Thoracic aorta (tissue), 2 donors: Measurements from ENCODE around the gene EHF. TPM values are rescaled to one million over a fixed set of nuclear protein-coding genes. Genes with fewer than 3 reads are reported as not detected.
"Not testable (repeated sequence)": the region's sequence is repeated elsewhere in the genome, so short reads cannot be mapped to it uniquely, and the experiment has no call there.

Source experiments
- ATAC-seq: fragments of 150-250 bp; one replicate; pipeline ENCODE4 v1.8.0; 2017; ENCODE audit warnings: low read depth; ENCODE audit not compliant: insufficient number of reproducible peaks, low FRiP score
- DNase-seq: peaks from one replicate; pipeline ENCODE4 v3.0.0-alpha.2; 2020; ENCODE audit warnings: low spot score
- H3K27ac ChIP-seq, 2 donors: fragments of 200-600 bp; sonication (generic); 1 replicate in 1 of 2; 2 replicates in 1 of 2; pipeline ENCODE4 v1.5.1; 2016; ENCODE audit warnings: mild to moderate bottlenecking in 2 of 2, moderate library complexity in 2 of 2
- H3K27me3 ChIP-seq: fragments of 200-600 bp; sonication (generic); replicated peaks from 2 replicates; pipeline ENCODE4 v1.6.0; 2016; ENCODE audit warnings: mild to moderate bottlenecking; ENCODE audit not compliant: insufficient read depth
- H3K36me3 ChIP-seq: fragments of 200-600 bp; sonication (generic); one replicate; pipeline ENCODE4 v1.5.1; 2016
- H3K4me1 ChIP-seq, 2 donors: fragments of 200-600 bp; sonication (generic); 1 replicate in 1 of 2; 2 replicates in 1 of 2; pipeline versions ENCODE4 v1.5.1 to v1.6.0; 2016; ENCODE audit warnings: low read depth in 2 of 2, mild to moderate bottlenecking in 1 of 2; ENCODE audit not compliant: control insufficient read depth in 1 of 2
- H3K4me3 ChIP-seq: fragments of 200-600 bp; sonication (generic); 2 replicates; pipeline ENCODE4 v1.5.1; 2016; ENCODE audit warnings: mild to moderate bottlenecking
- H3K9me3 ChIP-seq: fragments of 200-600 bp; sonication (generic); 2 replicates; pipeline ENCODE4 v1.5.1; 2016
- total RNA-seq, 2 donors: library from RNA; depleted of rRNA; stranded (reverse); fragments of >200 nt; gene quantifications; one replicate each; pipeline versions ENCODE4 v1.1.0 to v1.2.3, GENCODE V29; 2016
- TF ChIP-seq, protein P1 (sequence below): fragments of 200-600 bp; sonication (generic); IDR thresholded peaks from one replicate; pipeline ENCODE4 v1.5.1; 2019; ENCODE audit warnings: antibody characterized with exemption

Gene EHF
- total RNA-seq, 2 donors from 2014 or later, result 0.14 TPM

DNA sequence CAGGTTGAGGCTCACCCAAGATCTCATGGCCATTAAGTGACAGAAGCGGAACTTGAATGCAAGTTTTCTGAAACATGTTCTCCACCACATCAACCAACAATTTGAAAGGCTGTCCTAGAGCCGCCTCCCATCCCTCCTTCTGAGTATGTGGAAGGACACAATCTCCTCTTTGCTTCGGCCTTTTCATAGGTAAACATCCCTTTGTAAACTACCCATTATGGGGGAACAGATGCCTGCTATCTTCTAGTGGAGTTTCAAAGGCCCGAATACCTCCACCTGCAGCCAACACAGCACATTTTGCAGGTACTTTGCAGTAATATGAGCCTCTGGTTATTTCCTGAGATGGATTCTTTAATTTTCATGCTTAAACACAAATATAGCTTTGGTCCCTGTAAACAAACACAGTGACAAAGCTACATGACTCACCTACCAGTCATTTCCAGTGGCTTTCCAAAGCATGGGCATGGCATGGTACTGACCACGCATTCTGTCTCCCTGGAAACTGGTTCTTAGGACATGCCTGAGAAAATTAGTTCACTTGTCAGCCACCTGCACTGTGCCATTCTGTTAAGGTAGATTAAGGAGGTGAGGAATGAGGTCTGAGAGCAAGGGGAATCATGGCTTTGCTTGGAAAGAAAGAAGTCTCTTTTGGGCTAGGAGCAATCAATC lies 60.2 kb downstream of the EHF start:
- Histone ChIP-seq H3K27ac (no peak overlapping the region), H3K4me3 (no peak overlapping the region), H3K4me1 (no peaks in the 10 kb centered on the region), H3K36me3 (no peaks in the 10 kb centered on the region), H3K9me3 (no peaks in the 10 kb centered on the region), H3K27me3 (no peaks in the 10 kb centered on the region)
- DNase-seq (no peak), ATAC-seq (no peak)
- TF ChIP-seq, protein P1, sequence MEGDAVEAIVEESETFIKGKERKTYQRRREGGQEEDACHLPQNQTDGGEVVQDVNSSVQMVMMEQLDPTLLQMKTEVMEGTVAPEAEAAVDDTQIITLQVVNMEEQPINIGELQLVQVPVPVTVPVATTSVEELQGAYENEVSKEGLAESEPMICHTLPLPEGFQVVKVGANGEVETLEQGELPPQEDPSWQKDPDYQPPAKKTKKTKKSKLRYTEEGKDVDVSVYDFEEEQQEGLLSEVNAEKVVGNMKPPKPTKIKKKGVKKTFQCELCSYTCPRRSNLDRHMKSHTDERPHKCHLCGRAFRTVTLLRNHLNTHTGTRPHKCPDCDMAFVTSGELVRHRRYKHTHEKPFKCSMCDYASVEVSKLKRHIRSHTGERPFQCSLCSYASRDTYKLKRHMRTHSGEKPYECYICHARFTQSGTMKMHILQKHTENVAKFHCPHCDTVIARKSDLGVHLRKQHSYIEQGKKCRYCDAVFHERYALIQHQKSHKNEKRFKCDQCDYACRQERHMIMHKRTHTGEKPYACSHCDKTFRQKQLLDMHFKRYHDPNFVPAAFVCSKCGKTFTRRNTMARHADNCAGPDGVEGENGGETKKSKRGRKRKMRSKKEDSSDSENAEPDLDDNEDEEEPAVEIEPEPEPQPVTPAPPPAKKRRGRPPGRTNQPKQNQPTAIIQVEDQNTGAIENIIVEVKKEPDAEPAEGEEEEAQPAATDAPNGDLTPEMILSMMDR, result no peak

DNA sequence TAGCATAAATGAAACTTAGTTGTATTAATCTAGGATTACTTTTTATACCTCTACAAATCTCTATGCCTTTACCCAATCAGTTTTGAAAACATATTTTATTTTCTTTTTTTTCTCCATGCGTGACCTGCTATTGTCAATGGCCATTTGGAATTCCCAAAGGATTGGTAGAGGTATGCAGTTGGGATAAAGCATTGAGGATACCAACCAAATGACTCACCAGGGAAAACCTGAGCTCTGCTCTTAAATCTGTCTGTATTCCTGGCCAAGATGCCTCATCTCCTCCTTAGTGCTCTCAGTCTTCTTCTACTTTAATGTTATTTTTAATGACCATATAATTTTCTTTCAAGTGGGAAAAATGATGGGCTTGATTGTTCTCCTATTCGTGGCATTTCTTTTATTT lies 61.9 kb downstream of the EHF start:
- H3K27me3 ChIP-seq, result no peaks in the 10 kb centered on the region
- ATAC-seq, result no peak
- TF ChIP-seq, protein P1, result no peak

DNA sequence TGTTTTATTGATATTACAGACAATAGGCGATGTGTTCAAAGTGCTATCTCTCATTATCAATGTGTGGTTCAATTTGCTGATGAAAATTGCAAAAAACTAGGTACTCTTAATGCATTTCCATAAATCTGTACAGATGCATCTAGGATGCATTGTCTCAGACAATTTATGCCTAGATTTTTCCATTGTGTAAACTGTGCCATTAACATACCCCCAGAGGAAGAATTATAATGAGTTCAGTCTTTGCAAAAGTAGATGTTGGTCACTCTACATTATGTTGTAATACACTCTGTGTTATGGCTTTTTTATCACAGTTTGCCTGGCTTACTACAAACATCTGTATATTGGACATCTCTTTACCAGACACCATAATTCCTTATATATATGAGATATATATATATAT lies 62.5 kb downstream of the EHF start:
- DNase-seq (no peak), ATAC-seq (no peak)
- TF ChIP-seq, protein P1, result no peak
- H3K36me3 ChIP-seq, result no peaks in the 10 kb centered on the region
- no peaks in the 10 kb centered on the region for H3K4me1 ChIP-seq
- H3K27ac ChIP-seq, result no peak overlapping the region
- H3K27me3 ChIP-seq, result no peaks in the 10 kb centered on the region
- H3K9me3 ChIP-seq, result no peaks in the 10 kb centered on the region
- no peak overlapping the region for H3K4me3 ChIP-seq

More for the DNA sequence above, 61.9 kb downstream of the EHF start:
- Histone ChIP-seq H3K9me3 (no peaks in the 10 kb centered on the region), H3K4me3 (no peak overlapping the region), H3K36me3 (no peaks in the 10 kb centered on the region), H3K4me1 (no peaks in the 10 kb centered on the region), H3K27ac (no peak overlapping the region)
- DNase-seq, result no peak

DNA sequence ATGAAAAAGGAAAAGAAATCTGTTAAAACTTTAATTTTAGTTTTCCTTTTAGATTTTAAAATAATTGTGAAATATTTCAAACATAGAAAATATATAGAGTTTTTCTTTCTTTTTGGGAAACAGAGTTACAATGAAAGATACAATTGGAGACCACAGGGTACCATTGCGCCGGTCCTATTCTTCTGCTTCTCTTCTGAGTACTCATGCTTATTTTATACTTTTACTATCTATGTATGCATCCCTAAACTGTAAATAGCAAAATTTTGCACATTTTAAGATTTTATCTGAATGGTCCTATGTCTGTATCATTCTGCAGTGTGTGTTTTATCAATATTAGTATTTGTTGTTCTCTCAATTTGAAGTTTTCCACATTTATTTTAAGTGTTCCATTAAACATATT lies 65.0 kb downstream of the EHF start:
- TF ChIP-seq, protein P1, result no peak
- Histone ChIP-seq H3K27me3 (no peaks in the 10 kb centered on the region), H3K27ac (no peak overlapping the region), H3K4me1 (no peaks in the 10 kb centered on the region), H3K4me3 (no peak overlapping the region), H3K9me3 (no peaks in the 10 kb centered on the region), H3K36me3 (no peaks in the 10 kb centered on the region)
- ATAC-seq (no peak), DNase-seq (no peak)

DNA sequence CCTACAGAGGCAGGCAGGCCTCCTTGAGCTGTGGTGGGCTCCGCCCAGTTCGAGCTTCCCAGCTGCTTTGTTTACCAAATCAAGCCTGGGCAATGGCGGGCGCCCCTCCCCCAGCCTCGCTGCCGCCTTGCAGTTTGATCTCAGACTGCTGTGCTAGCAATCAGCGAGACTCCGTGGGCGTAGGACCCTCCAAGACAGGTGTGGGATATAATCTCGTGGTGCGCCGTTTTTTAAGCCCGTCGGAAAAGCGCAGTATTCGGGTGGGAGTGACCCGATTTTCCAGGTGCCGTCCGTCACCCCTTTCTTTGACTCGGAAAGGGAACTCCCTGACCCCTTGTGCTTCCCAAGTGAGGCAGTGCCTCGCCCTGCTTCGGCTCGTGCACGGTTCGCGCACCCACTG lies 71.4 kb downstream of the EHF start:
- H3K4me1 ChIP-seq, DNase-seq, H3K9me3 ChIP-seq, H3K27ac ChIP-seq, ATAC-seq, H3K4me3 ChIP-seq, H3K36me3 ChIP-seq, H3K27me3 ChIP-seq: not testable (repeated sequence)

DNA sequence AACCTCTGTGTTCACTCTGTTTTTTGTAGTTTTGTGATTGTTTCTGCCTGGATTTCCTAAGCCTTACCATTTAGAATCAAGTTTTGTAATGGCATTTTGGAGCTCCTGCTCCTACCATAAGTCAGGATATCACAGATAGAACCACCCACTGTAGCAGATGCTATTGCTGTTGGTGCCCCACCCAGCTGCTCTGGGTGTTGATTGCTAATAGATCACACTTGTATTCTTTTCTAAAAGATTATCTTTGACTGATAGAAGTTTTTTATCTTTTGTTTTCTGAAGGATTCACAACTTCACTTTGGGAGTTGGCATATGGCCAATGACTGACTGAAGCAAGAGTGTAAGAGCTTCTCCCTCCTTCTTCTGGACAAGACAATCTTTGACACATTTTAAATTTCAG lies 76.0 kb downstream of the EHF start:
- ATAC-seq (no peak), DNase-seq (no peak)
- TF ChIP-seq, protein P1, result no peak
- Histone ChIP-seq H3K27me3 (no peaks in the 10 kb centered on the region), H3K9me3 (no peaks in the 10 kb centered on the region), H3K4me3 (no peak overlapping the region), H3K4me1 (no peaks in the 10 kb centered on the region), H3K27ac (no peak overlapping the region), H3K36me3 (no peaks in the 10 kb centered on the region)
